ENCODE results near the gene CHURC1. TPM values are rescaled to one million over a fixed set of nuclear protein-coding genes. Genes with fewer than 3 reads are reported as not detected.

CHURC1 gene
- total and polyA plus RNA-seq, 2 of the 8 experiments (the other 6 are each of a cell fraction or from before 2014, with no cell fraction given) = 50.2 to 59.3 TPM

- Histone ChIP-seq H3K79me2 (ENCODE audit: control insufficient read depth in 1 of 2, insufficient read depth in 2 of 2, low read length in 2 of 2) (no peaks in the 10 kb centered on the region), H3K36me3 (ENCODE audit: control insufficient read depth in 2 of 4, insufficient read depth in 4 of 4, low read length in 3 of 4) (peaks cover 3 to 30% (median 4%) of the 10 kb centered on the region in 4 experiments; a peak in 6 of 8 replicates), H3K27ac (ENCODE audit: low read depth, low read length) (no peak overlapping the region), H4K20me1 (replicated peaks in 1 of 2; ENCODE audit: control insufficient read depth in 1 of 2, insufficient read depth in 2 of 2, low read length in 2 of 2) (no peaks in the 10 kb centered on the region), H3K4me1 (replicated peaks in 1 of 4; ENCODE audit: control insufficient read depth in 3 of 4, insufficient read depth in 4 of 4, low read length in 3 of 4) (peaks cover 0 to 3% (median 0%) of the 10 kb centered on the region in 4 experiments; a peak in 1 of 7 replicates), H3K56ac (replicated peaks; ENCODE audit: insufficient read length, low read depth, low read length) (no peak overlapping the region), H3K4me2 (ENCODE audit: insufficient read depth in 1 of 2, low read depth in 2 of 2, low read length in 2 of 2) (no peak overlapping the region), H4K91ac (replicated peaks; ENCODE audit: insufficient read length, low read length) (no peak overlapping the region), H2BK120ac (replicated peaks; ENCODE audit: low read depth, low read length) (no peak overlapping the region), H2BK15ac (ENCODE audit: low read length) (no peak overlapping the region), H3K9ac (replicated peaks in 1 of 4; ENCODE audit: extremely low read depth in 1 of 4, low read depth in 3 of 4, low read length in 3 of 4) (no peak overlapping the region), H3K4ac (replicated peaks; ENCODE audit: insufficient read length, low read depth, low read length) (no peak overlapping the region), H2AFZ (ENCODE audit: low read length) (no peak overlapping the region), H3K23me2 (ENCODE audit: low read depth, low read length) (no peaks in the 10 kb centered on the region; the same call in 1 of the 2 replicates), H3K27me3 (replicated peaks in 1 of 4; ENCODE audit: control insufficient read depth in 3 of 4, extremely low read depth in 1 of 4, insufficient read depth in 3 of 4, low read length in 3 of 4) (no peaks in the 10 kb centered on the region), H2BK12ac (ENCODE audit: low read depth, low read length) (no peak overlapping the region), H3K14ac (ENCODE audit: insufficient read length) (no peak overlapping the region), H4K5ac (ENCODE audit: insufficient read length, low read depth, low read length) (no peak overlapping the region), H2BK20ac (ENCODE audit: low read length) (no peak overlapping the region), H3K79me1 (ENCODE audit: low read depth, low read length) (no peaks in the 10 kb centered on the region), H2BK5ac (ENCODE audit: low read depth, low read length) (no peak overlapping the region), H3K9me3 (ENCODE audit: insufficient read depth in 2 of 2, low read depth in 1 of 2, low read length in 1 of 2) (no peaks in the 10 kb centered on the region), H2AK5ac (ENCODE audit: low read depth, low read length) (no peak overlapping the region), H3K4me3 (ENCODE audit: extremely low read depth in 1 of 4, insufficient read depth in 2 of 4, low read depth in 3 of 4, low read length in 4 of 4) (no peak overlapping the region), H3K23ac (ENCODE audit: insufficient read length) (no peak overlapping the region), H3K18ac (ENCODE audit: extremely low read depth, low read length) (no peak overlapping the region), H4K8ac (ENCODE audit: extremely low read depth, insufficient read depth, low read length) (no peak overlapping the region)
- TF ChIP-seq SRF (IDR thresholded peaks at IDR 0.05; ENCODE audit: low read depth, low read length) = no peak
- no peak for TF ChIP-seq EGR1 (IDR thresholded peaks at IDR 0.05; ENCODE audit: borderline replicate concordance, low read depth, low read length)
- TF ChIP-seq SIRT6 (IDR thresholded peaks at IDR 0.05; ENCODE audit: low read length) = no peak
- no peak for TF ChIP-seq JUND (IDR thresholded peaks at IDR 0.05; ENCODE audit: low read length)
- TF ChIP-seq POLR2AphosphoS5 (IDR thresholded peaks at IDR 0.05; ENCODE audit: low read depth, low read length) = no peak
- TF ChIP-seq SUZ12 (IDR thresholded peaks at IDR 0.05; ENCODE audit: low read length) = no peak
- TF ChIP-seq NANOG (IDR thresholded peaks at IDR 0.05; ENCODE audit: insufficient read depth, low read depth, low read length, poor library complexity, severe bottlenecking) = no peak
- no peak for TF ChIP-seq BACH1 (IDR thresholded peaks at IDR 0.05; ENCODE audit: low read length)
- no peak for TF ChIP-seq BCL11A (IDR thresholded peaks at IDR 0.05; ENCODE audit: low read depth in 2 of 2, low read length in 2 of 2)
- TF ChIP-seq GTF2F1 (IDR thresholded peaks at IDR 0.05; ENCODE audit: borderline replicate concordance, low read depth, low read length) = no peak
- no peak for TF ChIP-seq CHD1 (IDR thresholded peaks at IDR 0.05; ENCODE audit: low read depth, low read length)
- POLR2A ChIA-PET (ENCODE audit: partially characterized antibody) = interaction anchor here (3.0 kb wide), 1 partner anchor 18 kb away, joined by 10 read pairs; the partner anchor contains the start of gene CHURC1
- no peak for DNase-seq (ENCODE audit: low read depth in 1 of 2, low spot score in 2 of 2)
- no peak for FAIRE-seq
- CTCF ChIA-PET (ENCODE audit: partially characterized antibody) = no interaction called here
Measured at GRCh38 chr14:64932231-64932630, 18.0 kb downstream of the CHURC1 start.
